Hepatocyte (in vitro differentiated cells): ENCODE data around the gene UTF1. TPM values are rescaled to one million over a fixed set of nuclear protein-coding genes. Genes with fewer than 3 reads are reported as not detected.

ENCODE experiments used
- DNase-seq: peaks from one replicate; pipeline ENCODE4 v3.0.0-alpha.2; 2016; ENCODE audit warnings: low spot score
- H2AFZ ChIP-seq: fragments of 200-600 bp; sonication (generic); 2 replicates; pipeline ENCODE4 v1.6.0; 2016; ENCODE audit warnings: antibody characterized with exemption, mild to moderate bottlenecking
- H3K27ac ChIP-seq: fragments of 200-600 bp; sonication (generic); 2 replicates; pipeline ENCODE4 v1.5.1; 2016; ENCODE audit warnings: mild to moderate bottlenecking
- H3K27me3 ChIP-seq: fragments of 200-600 bp; sonication (generic); 2 replicates; pipeline ENCODE4 v1.6.1; 2016
- H3K36me3 ChIP-seq: fragments of 200-600 bp; sonication (generic); replicated peaks from 2 replicates; pipeline ENCODE4 v1.5.1; 2016; ENCODE audit warnings: low read depth; ENCODE audit not compliant: insufficient read depth
- H3K4me1 ChIP-seq: fragments of 200-600 bp; sonication (generic); 2 replicates; pipeline ENCODE4 v1.5.1; 2016; ENCODE audit warnings: mild to moderate bottlenecking, moderate library complexity; ENCODE audit not compliant: insufficient read depth
- H3K4me2 ChIP-seq: fragments of 200-600 bp; sonication (generic); 2 replicates; pipeline ENCODE4 v1.6.0; 2016
- H3K4me3 ChIP-seq: fragments of 200-600 bp; sonication (generic); 2 replicates; pipeline ENCODE4 v1.5.1; 2016; ENCODE audit warnings: mild to moderate bottlenecking
- H3K79me2 ChIP-seq: fragments of 200-600 bp; sonication (generic); 2 replicates; pipeline ENCODE4 v1.6.0; 2017; ENCODE audit warnings: mild to moderate bottlenecking
- H3K9me2 ChIP-seq: fragments of 200-600 bp; sonication (generic); replicated peaks from 2 replicates; pipeline ENCODE4 v1.6.0; 2017; ENCODE audit warnings: mild to moderate bottlenecking; ENCODE audit not compliant: insufficient read depth
- H3K9me3 ChIP-seq: fragments of 200-600 bp; sonication (generic); 2 replicates; pipeline ENCODE4 v1.5.1; 2016; ENCODE audit warnings: low read depth, mild to moderate bottlenecking
- H4K20me1 ChIP-seq: fragments of 200-600 bp; sonication (generic); 2 replicates; pipeline ENCODE4 v1.6.0; 2016; ENCODE audit warnings: mild to moderate bottlenecking; ENCODE audit not compliant: insufficient read depth, poor library complexity, severe bottlenecking
- EZH2 ChIP-seq: fragments of 200-600 bp; sonication (generic); IDR thresholded peaks from 2 replicates; pipeline ENCODE4 v1.6.1; 2016; ENCODE audit warnings: antibody characterized with exemption, mild to moderate bottlenecking, borderline replicate concordance
- EZH2phosphoT487 ChIP-seq: fragments of 200-600 bp; sonication (generic); IDR thresholded peaks from one replicate; pipeline ENCODE4 v1.6.1; 2018; ENCODE audit warnings: antibody characterized with exemption, mild to moderate bottlenecking, low read depth, moderate library complexity; ENCODE audit not compliant: unreplicated experiment, severe bottlenecking
- WGBS: methylation state at CpG from one replicate; pipeline ENCODE4 v1.1.6; 2016; ENCODE audit warnings: low lambda C conversion rate; ENCODE audit errors: missing lambda C conversion rate; 5-methylcytosine and 5-hydroxymethylcytosine counted together
- polyA plus RNA-seq: library from polyadenylated mRNA; unstranded; fragments of >200 nt; fragmentation: Nextera tagmentation; extraction: Ambion mirVana; gene quantifications from 2 replicates; pipeline ENCODE4 v1.2.1, GENCODE V29; 2016
- total RNA-seq: library from RNA; depleted of rRNA; stranded (reverse); fragments of >200 nt; gene quantifications from 2 replicates; pipeline ENCODE4 v1.2.3, GENCODE V29; 2014
- TF ChIP-seq, protein P1 (sequence below): fragments of 200-600 bp; sonication (generic); IDR thresholded peaks from 2 replicates; pipeline ENCODE4 v1.5.1; 2016; ENCODE audit warnings: antibody characterized with exemption, mild to moderate bottlenecking; ENCODE audit not compliant: poor library complexity

Gene UTF1
- total and polyA plus RNA-seq, 2 experiments from 2014 or later, result not detected

DNA sequence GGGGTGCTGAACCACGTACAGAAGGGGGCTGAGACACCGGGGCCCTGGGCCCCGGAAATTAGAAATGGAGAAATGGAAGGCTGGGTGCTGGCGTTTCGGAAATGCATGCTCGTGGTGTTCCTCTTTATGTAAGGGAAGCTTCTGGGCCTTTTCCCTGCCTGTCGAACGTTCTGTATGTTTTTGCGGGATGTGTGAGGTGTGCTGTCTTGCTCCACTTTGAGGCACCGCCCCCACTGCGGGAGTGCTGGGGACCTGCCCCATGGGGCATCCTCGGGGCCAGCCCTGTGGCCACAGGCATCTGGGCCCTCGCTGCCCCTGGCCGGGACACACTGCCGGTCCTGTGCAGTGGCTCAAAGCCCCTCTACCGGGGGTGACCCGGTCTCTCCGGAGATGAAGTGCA lies 5.9 kb downstream of the UTF1 start:
- Histone ChIP-seq H3K4me3 (no peak overlapping the region), H3K9me2 (no peaks in the 10 kb centered on the region), H3K79me2 (no peaks in the 10 kb centered on the region), H2AFZ (no peak overlapping the region), H3K4me1 (peaks cover 19% of the 10 kb centered on the region), H3K27me3 (peaks cover 80% of the 10 kb centered on the region), H3K27ac (no peak overlapping the region), H4K20me1 (no peaks in the 10 kb centered on the region), H3K36me3 (no peaks in the 10 kb centered on the region), H3K4me2 (peak overlapping the region; percentile 82), H3K9me3 (no peaks in the 10 kb centered on the region)
- 7% methylated on average over 15 of the region's 18 CpGs for WGBS
- DNase-seq, result no peak
- TF ChIP-seq EZH2 (no peak), EZH2phosphoT487 (peak; percentile 23)
- TF ChIP-seq, protein P1, sequence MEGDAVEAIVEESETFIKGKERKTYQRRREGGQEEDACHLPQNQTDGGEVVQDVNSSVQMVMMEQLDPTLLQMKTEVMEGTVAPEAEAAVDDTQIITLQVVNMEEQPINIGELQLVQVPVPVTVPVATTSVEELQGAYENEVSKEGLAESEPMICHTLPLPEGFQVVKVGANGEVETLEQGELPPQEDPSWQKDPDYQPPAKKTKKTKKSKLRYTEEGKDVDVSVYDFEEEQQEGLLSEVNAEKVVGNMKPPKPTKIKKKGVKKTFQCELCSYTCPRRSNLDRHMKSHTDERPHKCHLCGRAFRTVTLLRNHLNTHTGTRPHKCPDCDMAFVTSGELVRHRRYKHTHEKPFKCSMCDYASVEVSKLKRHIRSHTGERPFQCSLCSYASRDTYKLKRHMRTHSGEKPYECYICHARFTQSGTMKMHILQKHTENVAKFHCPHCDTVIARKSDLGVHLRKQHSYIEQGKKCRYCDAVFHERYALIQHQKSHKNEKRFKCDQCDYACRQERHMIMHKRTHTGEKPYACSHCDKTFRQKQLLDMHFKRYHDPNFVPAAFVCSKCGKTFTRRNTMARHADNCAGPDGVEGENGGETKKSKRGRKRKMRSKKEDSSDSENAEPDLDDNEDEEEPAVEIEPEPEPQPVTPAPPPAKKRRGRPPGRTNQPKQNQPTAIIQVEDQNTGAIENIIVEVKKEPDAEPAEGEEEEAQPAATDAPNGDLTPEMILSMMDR, result no peak

DNA sequence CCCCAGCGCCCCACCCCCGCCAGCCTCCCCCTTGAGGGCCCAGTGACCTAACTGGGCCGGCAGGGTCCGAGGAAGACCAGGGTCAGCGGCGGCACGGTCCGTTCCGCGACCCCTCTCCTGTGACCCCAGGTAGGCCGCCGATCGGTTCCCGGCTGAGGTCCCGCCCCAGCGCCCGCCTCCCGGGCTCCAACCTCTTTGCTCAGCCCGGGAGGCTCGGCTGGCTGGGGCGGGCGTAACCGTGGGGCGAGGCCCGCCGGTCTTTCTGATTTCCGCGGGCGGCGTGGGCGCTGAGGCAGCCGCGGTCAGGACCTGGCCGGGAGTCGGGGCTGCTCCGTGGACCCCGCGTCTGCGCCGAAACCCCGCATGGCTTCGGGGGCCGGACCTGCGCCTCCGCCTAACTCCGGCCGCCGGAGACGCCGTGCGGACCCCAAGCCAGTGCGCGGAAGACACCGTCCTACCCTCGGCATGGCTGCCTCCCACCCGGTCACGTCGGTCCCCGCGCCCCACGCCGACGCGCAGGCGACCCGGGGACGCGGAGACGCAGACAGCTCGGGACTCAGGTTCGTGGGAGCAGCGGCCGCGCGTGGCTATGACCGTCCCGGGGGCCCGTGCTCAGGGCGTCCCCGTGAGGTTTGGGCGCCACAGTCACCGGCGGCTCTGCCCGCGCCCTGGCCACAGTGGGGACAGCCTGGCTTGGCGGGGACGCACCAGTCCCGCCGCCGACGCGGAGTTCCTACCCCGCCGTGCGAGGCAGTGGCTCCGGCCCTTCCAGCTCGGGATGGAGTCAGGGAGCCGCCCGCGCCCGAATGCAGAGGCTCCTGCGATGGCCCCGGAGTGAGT lies 6.6 kb downstream of the UTF1 start:
- no peak for DNase-seq
- H4K20me1 ChIP-seq, result no peaks in the 10 kb centered on the region
- no peaks in the 10 kb centered on the region for H3K36me3 ChIP-seq
- TF ChIP-seq EZH2, result peak; percentile 80
- TF ChIP-seq EZH2phosphoT487, result no peak
- H3K9me3 ChIP-seq, result no peaks in the 10 kb centered on the region
- H3K27ac ChIP-seq, result no peak overlapping the region
- H3K4me3 ChIP-seq, result no peak overlapping the region
- peaks cover 74% of the 10 kb centered on the region for H3K27me3 ChIP-seq
- peak overlapping the region; percentile 82 for H3K4me2 ChIP-seq
- no peaks in the 10 kb centered on the region for H3K79me2 ChIP-seq
- H2AFZ ChIP-seq, result peak overlapping the region; percentile 45
- no peaks in the 10 kb centered on the region for H3K9me2 ChIP-seq
- H3K4me1 ChIP-seq, result peaks cover 19% of the 10 kb centered on the region
- 3% methylated on average over 55 of the region's 103 CpGs for WGBS

DNA sequence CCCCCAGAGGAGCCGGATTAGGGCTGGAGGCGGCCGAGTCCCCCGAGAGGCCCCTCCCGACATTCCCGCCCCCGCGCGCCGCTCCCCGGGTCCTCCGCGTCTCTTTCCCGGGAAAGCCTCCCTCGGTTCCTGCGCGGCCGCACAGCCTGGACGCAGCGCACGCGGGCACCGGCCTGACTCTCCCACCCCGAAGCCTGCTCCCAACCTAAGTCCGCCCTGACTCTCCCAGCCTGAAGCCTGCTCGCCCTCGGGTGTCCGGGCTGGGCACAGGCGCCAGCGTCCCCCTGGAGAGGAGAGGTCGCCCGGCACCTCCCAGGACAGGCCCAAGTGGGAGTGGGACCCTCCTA lies 7.2 kb downstream of the UTF1 start:
- H3K79me2 ChIP-seq, result no peaks in the 10 kb centered on the region
- peaks cover 19% of the 10 kb centered on the region for H3K4me1 ChIP-seq
- H3K27me3 ChIP-seq, result peaks cover 68% of the 10 kb centered on the region
- no peak overlapping the region for H3K27ac ChIP-seq
- WGBS, result 2% methylated on average over 29 of the region's 32 CpGs
- no peaks in the 10 kb centered on the region for H3K9me2 ChIP-seq
- TF ChIP-seq, protein P1, result no peak
- no peak for TF ChIP-seq EZH2phosphoT487
- peak; percentile 27 for TF ChIP-seq EZH2
- H4K20me1 ChIP-seq, result no peaks in the 10 kb centered on the region
- no peak for DNase-seq
- H3K4me3 ChIP-seq, result no peak overlapping the region
- H3K4me2 ChIP-seq, result peak overlapping the region; percentile 82
- peak overlapping the region; percentile 45 for H2AFZ ChIP-seq
- no peaks in the 10 kb centered on the region for H3K9me3 ChIP-seq
- no peaks in the 10 kb centered on the region for H3K36me3 ChIP-seq
